Measurements from ENCODE around the gene PIEZO2. TPM values are rescaled to one million over a fixed set of nuclear protein-coding genes. Genes with fewer than 3 reads are reported as not detected.

PIEZO2 gene
- polyA plus RNA-seq, 1 experiment, result 4.6 TPM

DNA sequence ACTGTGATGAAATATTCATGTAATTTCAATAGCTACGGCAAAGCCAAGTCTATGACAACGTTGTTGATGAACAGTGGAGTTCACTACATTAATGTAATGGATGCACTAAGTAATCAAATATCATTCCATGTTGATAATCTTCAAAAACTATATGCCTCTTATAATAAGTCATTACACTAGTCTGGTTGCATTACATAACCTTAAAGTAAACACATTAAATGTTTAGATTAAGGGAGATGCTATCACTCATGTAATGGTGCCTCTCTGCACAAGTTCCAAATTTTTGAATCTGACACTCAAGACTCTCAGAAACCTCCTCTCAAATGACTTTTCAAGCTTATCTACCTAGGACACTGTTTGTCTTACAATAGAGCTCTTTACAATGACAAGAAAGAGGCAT is 35.4 kb downstream of the PIEZO2 start:
- Histone ChIP-seq H3K36me3 (ENCODE audit: control insufficient read depth, insufficient read depth, low read length) (no peaks in the 10 kb centered on the region), H3K27me3 (ENCODE audit: control insufficient read depth, insufficient read depth, low read length) (no peaks in the 10 kb centered on the region), H3K4me3 (ENCODE audit: low read depth, low read length) (no peak overlapping the region)
- POLR2A ChIA-PET, result no interaction called here
- CTCF ChIA-PET, result interaction anchor here (1.1 kb wide), 1 partner anchor 49 kb away, joined by 3 read pairs; no protein-coding TSS in a partner anchor
- TF ChIP-seq, protein P1, sequence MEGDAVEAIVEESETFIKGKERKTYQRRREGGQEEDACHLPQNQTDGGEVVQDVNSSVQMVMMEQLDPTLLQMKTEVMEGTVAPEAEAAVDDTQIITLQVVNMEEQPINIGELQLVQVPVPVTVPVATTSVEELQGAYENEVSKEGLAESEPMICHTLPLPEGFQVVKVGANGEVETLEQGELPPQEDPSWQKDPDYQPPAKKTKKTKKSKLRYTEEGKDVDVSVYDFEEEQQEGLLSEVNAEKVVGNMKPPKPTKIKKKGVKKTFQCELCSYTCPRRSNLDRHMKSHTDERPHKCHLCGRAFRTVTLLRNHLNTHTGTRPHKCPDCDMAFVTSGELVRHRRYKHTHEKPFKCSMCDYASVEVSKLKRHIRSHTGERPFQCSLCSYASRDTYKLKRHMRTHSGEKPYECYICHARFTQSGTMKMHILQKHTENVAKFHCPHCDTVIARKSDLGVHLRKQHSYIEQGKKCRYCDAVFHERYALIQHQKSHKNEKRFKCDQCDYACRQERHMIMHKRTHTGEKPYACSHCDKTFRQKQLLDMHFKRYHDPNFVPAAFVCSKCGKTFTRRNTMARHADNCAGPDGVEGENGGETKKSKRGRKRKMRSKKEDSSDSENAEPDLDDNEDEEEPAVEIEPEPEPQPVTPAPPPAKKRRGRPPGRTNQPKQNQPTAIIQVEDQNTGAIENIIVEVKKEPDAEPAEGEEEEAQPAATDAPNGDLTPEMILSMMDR (IDR thresholded peaks at IDR 0.05; ENCODE audit: insufficient read depth, low read depth, low read length), result no peak
- DNase-seq (ENCODE audit: low read depth), result no peak

DNA sequence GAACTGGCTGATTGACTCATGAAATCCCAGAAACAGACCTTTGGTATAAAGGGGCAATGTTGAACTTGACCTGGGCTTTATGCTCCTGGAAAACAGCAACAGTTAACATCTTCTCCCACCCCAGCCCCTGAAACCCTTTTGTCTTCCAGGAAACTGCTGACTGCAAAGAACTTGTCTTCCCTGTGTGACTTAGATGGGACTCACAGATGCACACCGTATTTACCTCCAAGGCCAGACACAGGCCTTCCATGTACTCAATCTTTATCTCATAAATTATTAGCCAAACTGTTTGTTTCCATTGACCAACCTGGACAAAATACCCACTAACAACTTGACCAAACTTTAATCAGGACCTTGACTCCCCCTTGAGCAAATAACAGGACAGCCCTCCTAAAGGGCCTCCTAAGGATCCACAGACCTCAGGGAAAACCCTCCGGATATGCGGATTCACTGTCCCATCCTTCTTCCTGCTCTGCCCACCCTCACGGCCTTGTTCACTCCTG is 36.3 kb downstream of the PIEZO2 start:
- POLR2A ChIA-PET, result no interaction called here
- no peak for DNase-seq (ENCODE audit: low read depth)
- Histone ChIP-seq H3K27me3 (ENCODE audit: control insufficient read depth, insufficient read depth, low read length) (no peaks in the 10 kb centered on the region), H3K4me3 (ENCODE audit: low read depth, low read length) (no peak overlapping the region), H3K36me3 (ENCODE audit: control insufficient read depth, insufficient read depth, low read length) (no peaks in the 10 kb centered on the region)
- TF ChIP-seq, protein P1 (IDR thresholded peaks at IDR 0.05; ENCODE audit: insufficient read depth, low read depth, low read length), result no peak
- CTCF ChIA-PET, result no interaction called here

DNA sequence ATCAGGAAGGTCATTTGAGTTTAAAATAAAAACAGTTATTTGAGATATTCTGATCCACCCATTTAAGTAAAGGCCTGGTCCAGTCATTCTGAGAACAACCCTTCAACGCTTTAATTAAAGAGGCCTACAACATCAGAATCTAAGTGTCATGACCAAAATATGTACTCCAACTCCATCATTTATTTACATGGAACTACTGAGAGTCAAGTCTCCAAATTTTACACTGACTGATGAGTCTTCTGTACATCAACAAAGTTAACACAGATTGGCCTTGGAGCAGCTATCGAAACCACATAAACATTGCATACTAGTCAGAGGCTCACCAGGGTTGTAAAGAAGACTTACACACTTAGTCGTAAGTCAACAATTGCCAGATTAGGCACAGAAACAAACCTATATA is 37.1 kb downstream of the PIEZO2 start:
- TF ChIP-seq, protein P1 (IDR thresholded peaks at IDR 0.05; ENCODE audit: insufficient read depth, low read depth, low read length), result no peak
- Histone ChIP-seq H3K36me3 (ENCODE audit: control insufficient read depth, insufficient read depth, low read length) (no peaks in the 10 kb centered on the region), H3K27me3 (ENCODE audit: control insufficient read depth, insufficient read depth, low read length) (no peaks in the 10 kb centered on the region), H3K4me3 (ENCODE audit: low read depth, low read length) (no peak overlapping the region)
- no peak for DNase-seq (ENCODE audit: low read depth)
- POLR2A ChIA-PET, result no interaction called here
- CTCF ChIA-PET, result no interaction called here

DNA sequence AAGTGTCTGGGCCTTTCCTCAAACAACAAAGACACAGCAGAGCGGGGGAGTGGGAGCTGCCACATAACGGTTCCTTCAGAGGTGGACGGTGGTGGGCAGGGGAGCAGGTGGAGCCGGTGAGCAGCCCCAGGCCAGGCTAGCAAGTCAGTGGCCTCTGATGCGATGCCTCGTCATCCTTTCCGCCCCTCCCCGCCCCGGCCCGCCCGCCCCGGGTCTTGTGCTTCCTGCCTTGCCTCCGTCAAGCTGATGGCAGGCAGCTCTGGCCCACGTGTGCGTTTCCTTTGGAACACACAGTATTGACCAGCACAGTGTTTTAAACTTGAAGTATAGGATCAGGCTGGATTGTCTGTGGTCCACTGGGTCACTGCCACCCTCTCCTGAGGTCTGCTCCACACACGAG is 38.9 kb downstream of the PIEZO2 start:
- H3K27me3 ChIP-seq (ENCODE audit: control insufficient read depth, insufficient read depth, low read length), result no peaks in the 10 kb centered on the region
- no peak for DNase-seq (ENCODE audit: low read depth)
- H3K4me3 ChIP-seq (ENCODE audit: low read depth, low read length), result no peak overlapping the region
- ChIA-PET CTCF (no interaction called here), POLR2A (no interaction called here)
- H3K36me3 ChIP-seq (ENCODE audit: control insufficient read depth, insufficient read depth, low read length), result no peaks in the 10 kb centered on the region
- TF ChIP-seq, protein P1 (IDR thresholded peaks at IDR 0.05; ENCODE audit: insufficient read depth, low read depth, low read length), result no peak

DNA sequence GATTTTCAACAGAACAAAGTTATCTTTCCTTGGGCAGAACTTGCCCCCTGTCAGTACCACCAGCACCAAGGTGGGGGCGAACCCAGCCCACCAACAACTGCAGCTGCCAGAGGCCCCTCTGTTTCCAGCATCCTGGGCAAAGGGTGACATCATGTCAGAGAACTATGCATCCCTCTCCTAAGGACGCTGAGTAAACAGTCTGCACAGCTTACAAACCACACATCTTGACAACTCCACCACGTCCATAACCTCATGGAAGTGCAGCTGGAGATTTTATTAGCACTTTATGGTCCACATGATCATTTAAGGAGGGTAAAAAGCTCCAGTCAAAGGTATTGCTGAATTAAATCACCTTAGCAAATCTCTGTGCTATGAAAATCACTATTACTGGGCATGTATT is 40.4 kb downstream of the PIEZO2 start:
- ChIA-PET POLR2A (no interaction called here), CTCF (interaction anchor here (0.8 to 1.3 kb wide), 4 partner anchors 15 to 257 kb away, joined by 3 to 4 read pairs (median 4); no protein-coding TSS in a partner anchor)
- Histone ChIP-seq H3K27me3 (ENCODE audit: control insufficient read depth, insufficient read depth, low read length) (no peaks in the 10 kb centered on the region), H3K4me3 (ENCODE audit: low read depth, low read length) (no peak overlapping the region), H3K36me3 (ENCODE audit: control insufficient read depth, insufficient read depth, low read length) (no peaks in the 10 kb centered on the region)
- TF ChIP-seq, protein P1 (IDR thresholded peaks at IDR 0.05; ENCODE audit: insufficient read depth, low read depth, low read length), result no peak
- DNase-seq (ENCODE audit: low read depth), result no peak

Data from BJ (cell line).